NCI-H146 treated with DMSO at 0.1 percent for 48 hours (cell line): Measurements from ENCODE around the gene CNTNAP3B.
"Not testable (repeated sequence)": the region's sequence is repeated elsewhere in the genome, so short reads cannot be mapped to it uniquely, and the experiment has no call there.

Experiments
- DNase-seq: peaks from one replicate; lab custom pipeline; 2025; ENCODE audit not compliant: unreplicated experiment; lab: John Stamatoyannopoulos, UW

CNTNAP3B gene

DNA sequence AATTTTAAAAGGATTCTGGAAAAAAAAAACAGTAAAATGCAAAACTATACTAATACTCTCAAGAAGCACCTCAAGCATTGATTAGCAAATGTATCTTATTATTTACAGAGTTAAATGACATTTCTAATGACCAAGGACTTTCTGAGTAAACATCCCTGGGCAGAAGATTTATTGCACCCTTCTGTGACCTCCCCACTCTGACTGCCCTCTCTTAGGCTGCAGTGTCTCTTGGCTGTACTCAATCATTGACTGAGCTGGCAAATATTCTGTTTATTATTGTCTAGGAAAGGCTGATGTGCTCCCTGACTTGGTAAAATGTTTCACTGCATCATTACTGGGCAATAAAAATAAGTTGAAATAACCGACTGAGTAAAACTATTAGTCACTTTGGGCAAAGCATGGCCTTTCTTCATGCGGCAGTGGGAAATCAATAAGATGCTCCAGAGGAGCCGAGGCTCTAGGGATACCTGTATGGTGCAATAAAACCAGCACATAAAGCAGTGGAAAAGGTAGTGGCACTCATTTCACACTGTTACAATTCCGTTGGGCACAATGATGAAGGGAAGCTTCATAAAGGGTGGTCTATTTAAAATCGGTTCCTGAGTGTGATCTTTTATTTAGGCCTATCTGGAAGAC is 151.1 kb downstream of the CNTNAP3B start:
- not testable (repeated sequence) for DNase-seq

DNA sequence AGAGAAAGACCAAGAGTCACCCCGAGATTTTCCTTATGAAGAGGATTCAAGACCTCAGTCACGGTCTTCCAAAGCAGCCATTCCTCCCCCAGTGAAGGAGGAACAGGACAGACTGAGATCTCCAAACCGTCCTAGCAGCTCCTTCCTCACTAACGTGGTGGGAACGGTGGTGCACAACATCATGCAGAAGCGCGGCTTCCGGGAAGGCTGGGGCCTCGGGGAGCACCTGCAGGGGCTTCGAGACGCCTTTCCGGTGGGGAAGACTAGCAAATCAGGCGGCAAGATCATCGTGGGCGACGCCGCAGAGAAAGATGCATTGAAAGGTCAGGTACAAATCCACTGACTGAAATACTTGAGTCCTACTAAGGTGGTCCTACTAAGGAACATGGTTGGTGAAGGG is 154.3 kb downstream of the CNTNAP3B start:
- not testable (repeated sequence) for DNase-seq

DNA sequence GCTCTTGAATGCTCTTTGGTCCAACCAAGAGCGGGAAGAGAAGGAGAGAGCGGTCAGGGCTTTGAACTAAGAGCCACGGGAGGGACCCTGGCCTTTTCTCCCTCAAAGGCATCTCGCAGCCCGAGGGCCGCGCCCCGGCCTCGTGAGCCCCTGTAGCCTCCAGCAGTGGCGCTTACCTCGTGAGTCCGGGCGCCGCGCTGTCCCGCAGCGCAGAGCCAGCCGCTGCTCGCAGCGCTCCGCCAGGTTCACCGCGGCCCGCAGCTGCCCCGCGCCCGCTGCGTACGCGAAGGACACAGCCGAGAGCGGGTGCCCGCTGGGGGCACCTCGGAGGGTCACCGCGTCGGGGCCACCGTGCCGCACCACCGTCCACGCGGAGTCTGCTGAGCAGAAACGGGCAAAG is 176.2 kb downstream of the CNTNAP3B start:
- not testable (repeated sequence) for DNase-seq

GRCh38 chr9:41941738-41942137 is 187.5 kb downstream of the CNTNAP3B start:
- not testable (repeated sequence) for DNase-seq

- not testable (repeated sequence) for DNase-seq
Observed at GRCh38 chr9:41938143-41938542, 191.1 kb downstream of the CNTNAP3B start.

DNA sequence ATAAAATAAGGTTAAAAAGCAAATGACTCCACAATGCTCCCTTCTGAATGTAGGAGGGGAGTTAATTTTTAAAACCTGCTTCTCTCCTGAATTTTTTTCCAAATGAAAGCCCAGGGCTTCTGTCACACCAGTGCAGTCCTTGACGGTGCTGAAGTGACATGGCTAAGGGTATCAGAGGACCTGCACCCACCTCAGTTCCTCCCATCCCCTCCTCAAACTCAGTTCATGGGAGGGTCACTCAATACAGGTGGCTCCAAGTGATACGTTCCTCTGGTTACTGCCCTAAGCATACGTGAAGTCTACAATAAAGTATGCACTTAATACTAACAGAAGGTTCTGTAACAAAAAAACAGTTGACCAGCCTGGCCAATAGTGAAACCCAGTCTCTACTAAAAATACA is 193.5 kb downstream of the CNTNAP3B start:
- not testable (repeated sequence) for DNase-seq

GRCh38 chr9:41929172-41929571 is 200.1 kb downstream of the CNTNAP3B start:
- DNase-seq, result not testable (repeated sequence)

DNA sequence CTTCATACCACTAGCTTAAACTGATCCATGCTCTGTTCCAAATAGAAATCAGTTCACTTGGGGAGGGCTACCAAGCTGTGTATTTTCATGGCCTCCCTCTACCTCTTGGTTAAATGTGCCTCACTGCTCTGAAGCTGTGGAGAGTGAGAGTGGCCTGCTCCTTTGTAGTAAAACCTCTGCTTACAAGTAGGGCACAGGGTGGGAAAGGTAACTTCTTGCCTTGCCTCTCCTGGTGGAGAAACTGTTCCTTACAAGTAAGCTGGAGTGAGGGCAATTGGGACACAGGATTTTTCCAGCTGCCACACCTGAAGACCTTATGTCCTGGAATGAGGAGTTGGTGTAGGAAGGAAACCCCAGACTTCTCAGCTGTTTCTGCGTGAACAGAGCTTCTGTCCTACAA is 211.9 kb downstream of the CNTNAP3B start:
- not testable (repeated sequence) for DNase-seq

- DNase-seq, result not testable (repeated sequence)
Observed at GRCh38 chr9:41905488-41905887, 223.7 kb downstream of the CNTNAP3B start.

DNA sequence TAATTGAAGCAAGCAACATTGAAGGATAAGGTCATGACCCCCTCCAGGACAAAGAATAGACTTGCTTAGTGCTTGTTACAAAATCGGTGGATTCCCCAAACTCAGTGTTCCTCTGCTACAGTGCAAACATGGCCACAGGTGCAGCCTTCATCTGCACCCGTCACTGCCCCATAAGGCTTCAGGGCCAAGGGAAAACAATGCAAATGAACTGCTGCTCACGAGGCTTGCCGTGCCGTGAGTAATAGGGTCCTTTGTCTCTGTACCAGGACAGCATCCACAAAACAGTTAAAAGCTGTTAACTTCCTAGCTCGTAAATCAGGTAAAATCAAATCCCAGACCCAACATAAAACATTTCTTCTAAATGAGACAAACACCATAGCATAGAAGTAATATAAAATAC is 226.5 kb downstream of the CNTNAP3B start:
- DNase-seq, result not testable (repeated sequence)

GRCh38 chr9:41898720-41899343 is 230.4 kb downstream of the CNTNAP3B start:
- not testable (repeated sequence) for DNase-seq

DNA sequence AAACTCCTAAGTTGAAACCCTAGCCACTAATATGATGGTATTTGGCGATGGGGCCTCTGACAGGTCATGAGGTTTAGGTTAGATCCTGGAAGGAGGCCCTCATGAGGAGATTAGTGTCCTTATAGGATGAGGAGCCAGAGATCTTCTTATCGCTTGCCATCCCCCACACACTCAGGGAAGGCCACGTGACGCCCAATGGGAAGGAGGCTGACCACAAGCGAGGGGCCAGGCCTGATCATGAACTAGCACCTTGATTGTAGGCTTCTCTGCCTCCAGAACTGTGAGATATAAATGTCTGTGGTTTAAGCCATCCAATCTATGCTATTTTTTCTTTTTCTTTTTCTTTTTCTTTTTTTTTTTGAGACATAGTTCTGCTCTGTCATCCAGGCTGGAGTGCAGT is 254.7 kb downstream of the CNTNAP3B start:
- DNase-seq, result not testable (repeated sequence)

DNA sequence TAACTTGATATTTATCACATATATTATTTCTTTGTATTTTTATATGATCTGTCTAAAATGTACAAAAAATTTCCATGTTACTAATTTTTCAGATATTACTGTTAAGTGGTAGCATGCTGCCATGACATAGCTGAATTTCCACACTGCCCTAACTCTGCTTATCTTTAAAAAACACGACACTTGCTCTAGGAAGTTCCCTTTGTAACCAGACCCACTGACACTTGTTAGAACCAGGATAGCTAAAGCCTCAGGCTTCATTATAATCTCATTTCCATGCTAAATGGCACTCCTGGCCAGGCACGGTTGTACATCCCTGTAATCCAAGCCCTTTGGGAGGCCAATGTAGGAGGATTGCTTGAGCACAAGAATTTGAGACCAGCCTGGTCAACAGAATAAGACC is 273.8 kb downstream of the CNTNAP3B start:
- DNase-seq, result not testable (repeated sequence)

GRCh38 chr9:41851848-41852740 is 277.1 kb downstream of the CNTNAP3B start:
- DNase-seq, result not testable (repeated sequence)

- not testable (repeated sequence) for DNase-seq
Observed at GRCh38 chr9:41847829-41848228, 281.4 kb downstream of the CNTNAP3B start.
